HepG2 (cell line): ENCODE data around the gene SERINC5. TPM values are rescaled to one million over a fixed set of nuclear protein-coding genes. Genes with fewer than 3 reads are reported as not detected.

Experiments used
- AGO2 ChIP-seq: fragments of 200-400 bp; formaldehyde crosslinking; optimal IDR thresholded peaks from 2 replicates; pipeline ENCODE3; 2017; ENCODE audit warnings: mild to moderate bottlenecking, low read depth, low read length, moderate library complexity
- CBX1 ChIP-seq: IDR thresholded peaks from one replicate; pipeline ENCODE4 v1.6.1; 2016; ENCODE audit warnings: antibody characterized with exemption, low read depth
- CCAR2 ChIP-seq: fragments of 200-400 bp; formaldehyde crosslinking; optimal IDR thresholded peaks from 2 replicates; pipeline ENCODE3; 2018; ENCODE audit warnings: low read depth, mild to moderate bottlenecking, low read length, moderate library complexity
- ELF1 ChIP-seq: sonication (generic); formaldehyde crosslinking; IDR thresholded peaks from 2 replicates; pipeline ENCODE4 v1.4.0; 2020; ENCODE audit warnings: missing genetic modification reagents
- GTF3A ChIP-seq: sonication (generic); formaldehyde crosslinking; conservative IDR thresholded peaks from 2 replicates; pipeline ENCODE4 v1.4.0; 2020; ENCODE audit warnings: mild to moderate bottlenecking, missing genetic modification reagents
- HNRNPH1 ChIP-seq: fragments of 200-400 bp; formaldehyde crosslinking; optimal IDR thresholded peaks from 2 replicates; pipeline ENCODE3; 2017; ENCODE audit warnings: mild to moderate bottlenecking, low read depth, low read length
- KAT2B ChIP-seq: fragments of 150-350 bp; IDR thresholded peaks from 2 replicates; pipeline ENCODE4 v1.6.1; 2014; ENCODE audit warnings: low read depth, low read length, borderline replicate concordance
- KLF6 ChIP-seq: IDR thresholded peaks from 2 replicates; pipeline ENCODE4 v1.8.0; 2016; ENCODE audit warnings: missing biosample characterization, missing genetic modification reagents
- MTA1 ChIP-seq: sonication (generic); formaldehyde crosslinking; IDR thresholded peaks from 2 replicates; pipeline ENCODE4 v1.4.0; 2020; ENCODE audit warnings: missing genetic modification reagents, mild to moderate bottlenecking, borderline replicate concordance
- MTA3 ChIP-seq: sonication (generic); formaldehyde crosslinking; IDR thresholded peaks from 2 replicates; pipeline ENCODE4 v1.4.0; 2020; ENCODE audit warnings: missing genetic modification reagents
- MYC ChIP-seq: sonication (generic); formaldehyde crosslinking; IDR thresholded peaks from 2 replicates; pipeline ENCODE4 v1.9.0; 2021; ENCODE audit warnings: missing genetic modification reagents, borderline replicate concordance
- NCOA1 ChIP-seq: sonication (generic); formaldehyde crosslinking; IDR thresholded peaks from 2 replicates; pipeline ENCODE4 v1.9.0; 2021; ENCODE audit warnings: missing genetic modification reagents
- SAP130 ChIP-seq: IDR thresholded peaks from 2 replicates; pipeline ENCODE4 v1.6.1; 2016; ENCODE audit warnings: low read depth
- ZFP62 ChIP-seq: sonication (generic); formaldehyde crosslinking; IDR thresholded peaks from 2 replicates; pipeline ENCODE4 v1.4.0; 2020; ENCODE audit warnings: missing genetic modification reagents
- ZNF263 ChIP-seq: sonication (generic); formaldehyde crosslinking; IDR thresholded peaks from 2 replicates; pipeline ENCODE4 v1.4.0; 2020; ENCODE audit warnings: missing genetic modification reagents
- ZNF432 ChIP-seq: sonication (generic); formaldehyde crosslinking; IDR thresholded peaks from 2 replicates; pipeline ENCODE4 v1.5.0; 2020; ENCODE audit warnings: missing genetic modification reagents, mild to moderate bottlenecking, borderline replicate concordance
- ZNF839 ChIP-seq: sonication (generic); formaldehyde crosslinking; IDR thresholded peaks from 2 replicates; pipeline ENCODE4 v1.4.0; 2020; ENCODE audit warnings: missing genetic modification reagents, mild to moderate bottlenecking, borderline replicate concordance
- polyA plus RNA-seq, 8 experiments: library from polyadenylated mRNA; depleted of rRNA in 3 of 8; stranded (reverse) in 7 of 8; unstranded in 1 of 8; fragments of >200 nt; fragmentation: Illumina TruSeq in 4 of 8; extraction: Trizol in 4 of 8; gene quantifications; 2 replicates each; pipeline versions ENCODE4 v1.2.1 to v1.2.3, GENCODE V29; 2011 to 2016; ENCODE audit warnings: low read depth in 4 of 8, missing spikeins in 1 of 8, mixed read lengths in 1 of 8; ENCODE audit not compliant: insufficient read depth in 1 of 8
- total RNA-seq, 5 experiments: library from RNA; depleted of rRNA; stranded (reverse); fragments of >200 nt; fragmentation: Illumina TruSeq; extraction: Trizol; gene quantifications; 2 replicates each; pipeline ENCODE4 v1.2.3, GENCODE V29; 2016; ENCODE audit warnings: low read depth in 1 of 5
- TF ChIP-seq, protein P1 (sequence below): sonication (generic); formaldehyde crosslinking; IDR thresholded peaks from 2 replicates; pipeline ENCODE4 v1.4.0; 2020; ENCODE audit warnings: missing genetic modification reagents
- TF ChIP-seq, protein P2 (sequence below): sonication (generic); formaldehyde crosslinking; IDR thresholded peaks from 2 replicates; pipeline ENCODE4 v1.5.0; 2020; ENCODE audit warnings: mild to moderate bottlenecking, missing genetic modification reagents
- TF ChIP-seq, protein P3 (sequence below): sonication (generic); formaldehyde crosslinking; IDR thresholded peaks from 2 replicates; pipeline ENCODE4 v1.9.0; 2021; ENCODE audit warnings: missing genetic modification reagents, mild to moderate bottlenecking, borderline replicate concordance
- TF ChIP-seq, protein P4 (sequence below): sonication (generic); formaldehyde crosslinking; IDR thresholded peaks from 2 replicates; pipeline ENCODE4 v1.4.0; 2020; ENCODE audit warnings: mild to moderate bottlenecking, missing genetic modification reagents
- TF ChIP-seq, protein P5 (sequence below): sonication (generic); formaldehyde crosslinking; IDR thresholded peaks from 2 replicates; pipeline ENCODE4 v1.4.0; 2020; ENCODE audit warnings: mild to moderate bottlenecking, missing genetic modification reagents
- TF ChIP-seq, protein P6 (sequence below): sonication (generic); formaldehyde crosslinking; IDR thresholded peaks from 2 replicates; pipeline ENCODE4 v1.5.0; 2020; ENCODE audit warnings: missing genetic modification reagents

SERINC5 gene
- total and polyA plus RNA-seq, 2 of the 13 experiments (the other 11 are each of a cell fraction or from before 2014, with no cell fraction given), result 17.3 to 22.8 TPM

DNA sequence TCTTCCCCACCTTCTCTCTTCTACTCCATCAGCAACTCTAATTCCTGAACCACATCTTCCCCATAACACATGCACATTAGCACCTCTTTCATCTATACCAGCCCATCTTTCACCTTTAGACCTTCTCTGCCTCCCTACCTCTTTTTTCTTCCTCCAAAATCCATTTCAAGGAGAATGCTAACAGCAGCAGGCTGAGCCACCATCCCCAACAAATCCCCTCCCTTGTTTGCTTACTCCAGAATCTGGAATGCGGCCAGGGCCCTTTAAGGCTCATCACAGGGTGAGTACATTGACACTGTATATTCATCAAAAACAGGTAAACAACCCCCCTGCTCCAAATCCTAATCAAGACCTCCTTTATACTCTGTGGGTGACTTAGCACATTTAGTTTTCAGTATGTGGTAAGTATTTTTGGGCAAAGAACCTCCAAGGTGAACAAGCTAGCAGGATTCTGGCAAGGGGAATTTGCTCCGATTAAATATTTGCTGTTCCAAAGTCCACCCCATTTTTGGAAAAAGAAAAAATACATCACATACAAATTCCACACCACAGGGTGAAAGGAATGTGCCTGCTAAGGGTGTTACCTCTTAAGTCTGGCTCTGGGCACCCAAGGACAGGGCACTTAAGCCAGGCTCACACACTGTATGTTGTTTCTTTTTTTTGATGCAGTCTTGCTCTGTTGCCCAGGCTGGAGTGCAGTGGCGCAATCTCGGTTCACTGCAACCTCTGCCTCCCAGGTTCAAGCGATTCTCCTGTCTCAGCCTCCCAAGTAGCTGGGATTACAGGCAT lies 71.4 kb downstream of the SERINC5 start (continued):
- TF ChIP-seq, protein P1, sequence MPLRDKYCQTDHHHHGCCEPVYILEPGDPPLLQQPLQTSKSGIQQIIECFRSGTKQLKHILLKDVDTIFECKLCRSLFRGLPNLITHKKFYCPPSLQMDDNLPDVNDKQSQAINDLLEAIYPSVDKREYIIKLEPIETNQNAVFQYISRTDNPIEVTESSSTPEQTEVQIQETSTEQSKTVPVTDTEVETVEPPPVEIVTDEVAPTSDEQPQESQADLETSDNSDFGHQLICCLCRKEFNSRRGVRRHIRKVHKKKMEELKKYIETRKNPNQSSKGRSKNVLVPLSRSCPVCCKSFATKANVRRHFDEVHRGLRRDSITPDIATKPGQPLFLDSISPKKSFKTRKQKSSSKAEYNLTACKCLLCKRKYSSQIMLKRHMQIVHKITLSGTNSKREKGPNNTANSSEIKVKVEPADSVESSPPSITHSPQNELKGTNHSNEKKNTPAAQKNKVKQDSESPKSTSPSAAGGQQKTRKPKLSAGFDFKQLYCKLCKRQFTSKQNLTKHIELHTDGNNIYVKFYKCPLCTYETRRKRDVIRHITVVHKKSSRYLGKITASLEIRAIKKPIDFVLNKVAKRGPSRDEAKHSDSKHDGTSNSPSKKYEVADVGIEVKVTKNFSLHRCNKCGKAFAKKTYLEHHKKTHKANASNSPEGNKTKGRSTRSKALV (CRISPR knock-in tag), result no peak
- TF ChIP-seq GTF3A (CRISPR knock-in tag), result no peak
- TF ChIP-seq, protein P2, sequence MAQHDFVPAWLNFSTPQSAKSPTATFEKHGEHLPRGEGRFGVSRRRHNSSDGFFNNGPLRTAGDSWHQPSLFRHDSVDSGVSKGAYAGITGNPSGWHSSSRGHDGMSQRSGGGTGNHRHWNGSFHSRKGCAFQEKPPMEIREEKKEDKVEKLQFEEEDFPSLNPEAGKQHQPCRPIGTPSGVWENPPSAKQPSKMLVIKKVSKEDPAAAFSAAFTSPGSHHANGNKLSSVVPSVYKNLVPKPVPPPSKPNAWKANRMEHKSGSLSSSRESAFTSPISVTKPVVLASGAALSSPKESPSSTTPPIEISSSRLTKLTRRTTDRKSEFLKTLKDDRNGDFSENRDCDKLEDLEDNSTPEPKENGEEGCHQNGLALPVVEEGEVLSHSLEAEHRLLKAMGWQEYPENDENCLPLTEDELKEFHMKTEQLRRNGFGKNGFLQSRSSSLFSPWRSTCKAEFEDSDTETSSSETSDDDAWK (CRISPR knock-in tag), result no peak
- no peak for TF ChIP-seq HNRNPH1
- peak; percentile 45 for TF ChIP-seq SAP130 (CRISPR knock-in tag)
- no peak for TF ChIP-seq ZNF839
- no peak for TF ChIP-seq AGO2
- peak; percentile 53; the same call in 1 of the 2 replicates for TF ChIP-seq MTA1 (CRISPR knock-in tag)
- TF ChIP-seq, protein P3, sequence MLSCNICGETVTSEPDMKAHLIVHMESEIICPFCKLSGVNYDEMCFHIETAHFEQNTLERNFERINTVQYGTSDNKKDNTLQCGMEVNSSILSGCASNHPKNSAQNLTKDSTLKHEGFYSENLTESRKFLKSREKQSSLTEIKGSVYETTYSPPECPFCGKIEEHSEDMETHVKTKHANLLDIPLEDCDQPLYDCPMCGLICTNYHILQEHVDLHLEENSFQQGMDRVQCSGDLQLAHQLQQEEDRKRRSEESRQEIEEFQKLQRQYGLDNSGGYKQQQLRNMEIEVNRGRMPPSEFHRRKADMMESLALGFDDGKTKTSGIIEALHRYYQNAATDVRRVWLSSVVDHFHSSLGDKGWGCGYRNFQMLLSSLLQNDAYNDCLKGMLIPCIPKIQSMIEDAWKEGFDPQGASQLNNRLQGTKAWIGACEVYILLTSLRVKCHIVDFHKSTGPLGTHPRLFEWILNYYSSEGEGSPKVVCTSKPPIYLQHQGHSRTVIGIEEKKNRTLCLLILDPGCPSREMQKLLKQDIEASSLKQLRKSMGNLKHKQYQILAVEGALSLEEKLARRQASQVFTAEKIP (CRISPR knock-in tag), result no peak
- TF ChIP-seq, protein P4, sequence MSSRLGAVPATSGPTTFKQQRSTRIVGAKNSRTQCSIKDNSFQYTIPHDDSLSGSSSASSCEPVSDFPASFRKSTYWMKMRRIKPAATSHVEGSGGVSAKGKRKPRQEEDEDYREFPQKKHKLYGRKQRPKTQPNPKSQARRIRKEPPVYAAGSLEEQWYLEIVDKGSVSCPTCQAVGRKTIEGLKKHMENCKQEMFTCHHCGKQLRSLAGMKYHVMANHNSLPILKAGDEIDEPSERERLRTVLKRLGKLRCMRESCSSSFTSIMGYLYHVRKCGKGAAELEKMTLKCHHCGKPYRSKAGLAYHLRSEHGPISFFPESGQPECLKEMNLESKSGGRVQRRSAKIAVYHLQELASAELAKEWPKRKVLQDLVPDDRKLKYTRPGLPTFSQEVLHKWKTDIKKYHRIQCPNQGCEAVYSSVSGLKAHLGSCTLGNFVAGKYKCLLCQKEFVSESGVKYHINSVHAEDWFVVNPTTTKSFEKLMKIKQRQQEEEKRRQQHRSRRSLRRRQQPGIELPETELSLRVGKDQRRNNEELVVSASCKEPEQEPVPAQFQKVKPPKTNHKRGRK (CRISPR knock-in tag), result no peak
- TF ChIP-seq CBX1, result no peak
- no peak for TF ChIP-seq ZFP62 (CRISPR knock-in tag)
- TF ChIP-seq NCOA1, result peak; percentile 44; the same call in 1 of the 2 replicates
- no peak for TF ChIP-seq ZNF263
- TF ChIP-seq ZNF432 (CRISPR knock-in tag), result no peak
- TF ChIP-seq MTA3 (CRISPR knock-in tag), result no peak
- TF ChIP-seq KAT2B, result no peak
- TF ChIP-seq, protein P5, sequence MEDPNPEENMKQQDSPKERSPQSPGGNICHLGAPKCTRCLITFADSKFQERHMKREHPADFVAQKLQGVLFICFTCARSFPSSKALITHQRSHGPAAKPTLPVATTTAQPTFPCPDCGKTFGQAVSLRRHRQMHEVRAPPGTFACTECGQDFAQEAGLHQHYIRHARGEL, result no peak
- TF ChIP-seq ELF1 (CRISPR knock-in tag), result no peak
- TF ChIP-seq, protein P6, sequence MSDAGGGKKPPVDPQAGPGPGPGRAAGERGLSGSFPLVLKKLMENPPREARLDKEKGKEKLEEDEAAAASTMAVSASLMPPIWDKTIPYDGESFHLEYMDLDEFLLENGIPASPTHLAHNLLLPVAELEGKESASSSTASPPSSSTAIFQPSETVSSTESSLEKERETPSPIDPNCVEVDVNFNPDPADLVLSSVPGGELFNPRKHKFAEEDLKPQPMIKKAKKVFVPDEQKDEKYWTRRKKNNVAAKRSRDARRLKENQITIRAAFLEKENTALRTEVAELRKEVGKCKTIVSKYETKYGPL (CRISPR knock-in tag), result no peak
- no peak for TF ChIP-seq MYC (CRISPR knock-in tag)
- peak; percentile 80 for TF ChIP-seq CCAR2
- peak; percentile 10; the same call in 1 of the 2 replicates for TF ChIP-seq KLF6 (CRISPR knock-in tag)
